Suprapubic skin (tissue), 4 donors: ENCODE results near the gene CCDC138. TPM values are rescaled to one million over a fixed set of nuclear protein-coding genes. Genes with fewer than 3 reads are reported as not detected.

Source experiments
- DNase-seq, 2 donors: peaks; one replicate each; pipeline ENCODE4 v3.0.0-alpha.2; 2019; ENCODE audit warnings: low spot score in 2 of 2
- H3K27ac ChIP-seq: fragments of 200-600 bp; sonication (generic); one replicate; pipeline ENCODE4 v1.5.1; 2019
- H3K27me3 ChIP-seq: fragments of 200-600 bp; sonication (generic); one replicate; pipeline ENCODE4 v1.5.1; 2019
- H3K36me3 ChIP-seq: fragments of 200-600 bp; sonication (generic); one replicate; pipeline ENCODE4 v1.5.1; 2019
- H3K4me1 ChIP-seq: fragments of 200-600 bp; sonication (generic); one replicate; pipeline ENCODE4 v1.5.1; 2019
- H3K4me3 ChIP-seq: fragments of 200-600 bp; sonication (generic); one replicate; pipeline ENCODE4 v1.5.1; 2019; ENCODE audit warnings: mild to moderate bottlenecking
- H3K9me3 ChIP-seq: fragments of 200-600 bp; sonication (generic); one replicate; pipeline ENCODE4 v1.5.1; 2019
- CTCF ChIP-seq, 2 donors: fragments of 200-600 bp in 1 of 2; fragments of 450-650 bp in 1 of 2; sonication (generic) in 1 of 2; IDR thresholded peaks; one replicate each; pipeline ENCODE4 v1.5.1; 2016 to 2019; ENCODE audit warnings: antibody characterized with exemption in 2 of 2, mild to moderate bottlenecking in 1 of 2, moderate library complexity in 1 of 2
- EP300 ChIP-seq: sonication (generic); formaldehyde crosslinking; IDR thresholded peaks from one replicate; pipeline ENCODE4 v1.6.1; 2017; ENCODE audit warnings: antibody characterized with exemption
- POLR2A ChIP-seq, 2 donors: fragments of 450-650 bp; IDR thresholded peaks; one replicate each; pipeline ENCODE4 v1.6.1; 2017; ENCODE audit warnings: antibody characterized with exemption in 2 of 2, mild to moderate bottlenecking in 2 of 2, moderate library complexity in 2 of 2
- POLR2AphosphoS5 ChIP-seq, 3 donors: sonication (generic); formaldehyde crosslinking; IDR thresholded peaks; one replicate each; pipeline ENCODE4 v1.6.1; 2017; ENCODE audit warnings: antibody characterized with exemption in 3 of 3
- WGBS: methylation state at CpG from one replicate; pipeline ENCODE4 v1.1.5; 2018; 5-methylcytosine and 5-hydroxymethylcytosine counted together
- total RNA-seq, 4 donors: library from RNA; depleted of rRNA; stranded (reverse); fragments of >200 nt; gene quantifications; one replicate each; pipeline ENCODE4 v1.1.0, GENCODE V29; 2016

Gene CCDC138
- total RNA-seq, 4 donors from 2014 or later: 1.4 to 9.3 (median 4.9) TPM

GRCh38 chr2:108923736-108924579, 137.4 kb downstream of the CCDC138 start:
- Histone ChIP-seq H3K4me1 (peaks cover 20% of the 10 kb centered on the region), H3K27me3 (no peaks in the 10 kb centered on the region)
- WGBS: 90% methylated on average over 12 of the region's 13 CpGs

GRCh38 chr2:108924580-108925251, 138.1 kb downstream of the CCDC138 start:
- Histone ChIP-seq H3K27me3 (no peaks in the 10 kb centered on the region), H3K4me3 (no peak overlapping the region), H3K27ac (no peak overlapping the region), H3K4me1 (peaks cover 20% of the 10 kb centered on the region), H3K9me3 (no peaks in the 10 kb centered on the region), H3K36me3 (no peaks in the 10 kb centered on the region)
- TF ChIP-seq CTCF (IDR thresholded peaks at IDR 0.05) (no peak), EP300 (no peak)
- 89% methylated on average over 14 of the region's 14 CpGs for WGBS
- DNase-seq: peak in 1 of 2 donors; percentile 34

More at GRCh38 chr2:108923736-108924579, 137.4 kb downstream of the CCDC138 start:
- Histone ChIP-seq H3K9me3 (no peaks in the 10 kb centered on the region), H3K27ac (no peak overlapping the region), H3K4me3 (no peak overlapping the region), H3K36me3 (no peaks in the 10 kb centered on the region)
- TF ChIP-seq CTCF (IDR thresholded peaks at IDR 0.05): no peak
- no peak for TF ChIP-seq EP300
- TF ChIP-seq POLR2AphosphoS5 (IDR thresholded peaks at IDR 0.05): no peak
- no peak for TF ChIP-seq POLR2A (IDR thresholded peaks at IDR 0.05)
- peak in 1 of 2 donors; percentile 52 for DNase-seq

- H3K9me3 ChIP-seq: no peaks in the 10 kb centered on the region
- H3K27ac ChIP-seq: no peak overlapping the region
- peaks cover 20% of the 10 kb centered on the region for H3K4me1 ChIP-seq
- no peaks in the 10 kb centered on the region for H3K27me3 ChIP-seq
- no peak overlapping the region for H3K4me3 ChIP-seq
- 81% methylated on average over 6 of the region's 6 CpGs for WGBS
- peak in 1 of 2 donors; percentile 74 for DNase-seq
- no peaks in the 10 kb centered on the region for H3K36me3 ChIP-seq
- no peak for TF ChIP-seq EP300
- no peak for TF ChIP-seq POLR2AphosphoS5 (IDR thresholded peaks at IDR 0.05)
- TF ChIP-seq CTCF (IDR thresholded peaks at IDR 0.05): no peak
- TF ChIP-seq POLR2A (IDR thresholded peaks at IDR 0.05): no peak
Measured at GRCh38 chr2:108925286-108925685, 138.7 kb downstream of the CCDC138 start.

GRCh38 chr2:108925735-108926134, 139.2 kb downstream of the CCDC138 start:
- no peak overlapping the region for H3K4me3 ChIP-seq
- no peaks in the 10 kb centered on the region for H3K27me3 ChIP-seq
- no peaks in the 10 kb centered on the region for H3K36me3 ChIP-seq
- no peak for TF ChIP-seq POLR2A (IDR thresholded peaks at IDR 0.05)
- no peak for TF ChIP-seq POLR2AphosphoS5 (IDR thresholded peaks at IDR 0.05)
- TF ChIP-seq CTCF (IDR thresholded peaks at IDR 0.05): no peak
- no peak for TF ChIP-seq EP300
- 84% methylated on average over 8 of the region's 8 CpGs for WGBS
- peak in 1 of 2 donors; percentile 58 for DNase-seq
- H3K27ac ChIP-seq: no peak overlapping the region
- H3K9me3 ChIP-seq: no peaks in the 10 kb centered on the region
- H3K4me1 ChIP-seq: peaks cover 20% of the 10 kb centered on the region

Other genes with a start within 250 kb of the CCDC138 start
- gene RANBP2, start 67.3 kb upstream of the CCDC138 start, total RNA-seq: 10 to 100 TPM; 53.3 to 87.4 (median 68.4) TPM
- 1 to 10 TPM; 1.5 to 4.3 (median 2.2) TPM for gene EDAR, start 202.4 kb downstream of the CCDC138 start, total RNA-seq